ENCODE results near the gene SYNGR3. TPM values are rescaled to one million over a fixed set of nuclear protein-coding genes. Genes with fewer than 3 reads are reported as not detected.
"Not testable (repeated sequence)": the region's sequence is repeated elsewhere in the genome, so short reads cannot be mapped to it uniquely, and the experiment has no call there.

The SYNGR3 gene
- total RNA-seq, 1 experiment from 2014 or later: 2.5 TPM

- DNase-seq (ENCODE audit: low read depth): no peak
These were observed 31.0 kb upstream of the SYNGR3 start for GRCh38 chr16:1958715-1959268.

DNA sequence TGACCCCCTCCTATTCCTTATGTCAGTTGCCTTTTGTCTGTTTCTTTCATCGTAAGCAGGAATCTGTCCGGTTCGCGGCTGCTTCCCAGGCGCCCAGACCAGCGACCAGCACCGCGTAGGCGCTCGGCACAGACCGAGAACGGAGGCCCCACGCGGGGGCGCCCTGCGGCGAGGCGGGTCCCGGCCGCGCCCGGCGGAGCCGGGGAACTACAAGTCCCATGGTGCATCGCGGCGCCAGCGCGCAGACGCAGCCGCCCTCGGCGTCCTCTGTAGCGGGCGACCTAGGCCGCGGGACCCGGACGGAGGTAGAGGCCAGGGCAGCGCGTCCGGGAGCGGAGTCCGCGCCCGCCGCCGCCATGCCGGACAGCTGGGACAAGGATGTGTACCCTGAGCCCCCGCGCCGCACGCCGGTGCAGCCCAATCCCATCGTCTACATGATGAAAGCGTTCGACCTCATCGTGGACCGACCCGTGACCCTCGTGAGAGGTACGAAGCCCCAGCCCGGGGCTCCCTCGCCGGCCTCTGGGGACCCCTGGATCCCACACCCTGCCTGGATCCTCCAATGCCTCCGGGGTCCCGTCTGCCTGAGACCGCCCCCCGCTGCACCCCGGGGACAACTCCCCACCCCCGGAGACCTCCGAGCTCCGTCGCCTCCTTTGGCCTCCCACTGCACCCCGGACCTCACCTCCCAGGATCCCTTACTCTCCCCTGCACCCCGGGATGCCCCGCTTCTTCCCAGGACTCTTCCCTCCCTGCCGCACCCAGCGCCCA, 30.3 kb upstream of the SYNGR3 start, which contains the start of gene NDUFB10:
TSS of gene NDUFB10 (plus strand) at position 270 of the 771 bp plus-strand sequence. CDS start at position 357, 87 bp downstream.
- peak; percentile 87 for DNase-seq (ENCODE audit: low read depth)

GRCh38 chr16:1960665-1961630, 28.8 kb upstream of the SYNGR3 start:
- peak; percentile 81 for DNase-seq (ENCODE audit: low read depth)

DNA sequence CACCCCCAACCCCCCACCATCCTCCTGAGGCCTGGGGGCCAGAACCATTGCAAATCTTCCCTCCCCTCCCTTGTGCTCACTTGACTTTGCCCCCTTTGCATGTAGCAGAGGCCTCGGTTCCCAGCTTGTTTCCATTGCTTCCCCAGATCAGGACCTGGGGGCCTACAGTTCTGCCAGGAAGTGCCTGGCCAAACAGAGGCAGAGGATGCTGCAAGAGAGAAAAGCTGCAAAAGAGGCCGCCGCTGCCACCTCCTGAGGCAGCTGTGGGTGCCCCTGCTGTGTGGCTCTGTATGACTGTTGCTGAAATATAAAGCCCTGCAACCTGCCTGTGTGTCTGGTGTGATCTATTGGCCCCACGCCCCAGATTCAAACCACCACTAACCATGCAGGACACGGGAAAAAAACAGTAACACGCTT, 28.1 kb upstream of the SYNGR3 start:
- peak; percentile 71 for DNase-seq (ENCODE audit: low read depth)

- DNase-seq (ENCODE audit: low read depth): not testable (repeated sequence)
These were observed 27.3 kb upstream of the SYNGR3 start for GRCh38 chr16:1962161-1963153.

DNA sequence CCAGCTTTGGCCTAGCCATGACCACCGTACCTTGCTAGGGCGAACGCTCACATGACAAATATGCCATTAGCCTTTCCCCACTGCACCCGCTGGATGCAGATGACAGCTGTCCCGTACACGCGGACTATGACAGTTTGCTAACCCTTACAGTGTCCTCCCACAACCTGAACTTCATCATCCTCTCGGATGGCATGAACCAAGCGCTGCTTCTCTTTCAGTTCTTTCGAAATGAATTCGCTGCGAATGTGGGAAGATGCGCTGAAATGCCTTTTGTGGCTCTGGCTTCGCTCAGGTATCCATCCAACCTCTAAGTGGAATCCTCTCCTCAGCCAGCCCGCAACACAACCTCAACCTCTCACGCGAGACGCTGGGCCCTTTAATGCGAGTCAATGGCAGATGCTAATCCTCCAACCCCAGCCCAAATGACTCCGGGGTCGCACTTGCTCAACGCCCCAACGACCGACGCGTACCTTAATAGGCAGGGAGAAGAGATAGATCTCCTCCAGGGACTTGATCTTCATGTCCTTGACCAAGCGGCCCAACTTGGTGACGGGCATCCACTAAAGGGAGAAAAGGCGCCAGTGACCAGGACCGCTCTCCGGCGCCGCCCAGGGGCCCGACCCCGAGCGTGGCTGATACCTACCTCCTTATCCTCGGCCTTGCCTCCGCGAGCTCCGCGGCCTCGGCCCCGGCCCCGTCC, 25.8 kb upstream of the SYNGR3 start:
- peak; percentile 44 for DNase-seq (ENCODE audit: low read depth)

GRCh38 chr16:1964506-1965395, 25.0 kb upstream of the SYNGR3 start, which contains the start of gene RPS2:
Gene RPS2, minus strand, starts transcription at chr16:1964826. Its CDS starts 201 bp downstream, at chr16:1964625.
- peak; percentile 96 for DNase-seq (ENCODE audit: low read depth)

DNA sequence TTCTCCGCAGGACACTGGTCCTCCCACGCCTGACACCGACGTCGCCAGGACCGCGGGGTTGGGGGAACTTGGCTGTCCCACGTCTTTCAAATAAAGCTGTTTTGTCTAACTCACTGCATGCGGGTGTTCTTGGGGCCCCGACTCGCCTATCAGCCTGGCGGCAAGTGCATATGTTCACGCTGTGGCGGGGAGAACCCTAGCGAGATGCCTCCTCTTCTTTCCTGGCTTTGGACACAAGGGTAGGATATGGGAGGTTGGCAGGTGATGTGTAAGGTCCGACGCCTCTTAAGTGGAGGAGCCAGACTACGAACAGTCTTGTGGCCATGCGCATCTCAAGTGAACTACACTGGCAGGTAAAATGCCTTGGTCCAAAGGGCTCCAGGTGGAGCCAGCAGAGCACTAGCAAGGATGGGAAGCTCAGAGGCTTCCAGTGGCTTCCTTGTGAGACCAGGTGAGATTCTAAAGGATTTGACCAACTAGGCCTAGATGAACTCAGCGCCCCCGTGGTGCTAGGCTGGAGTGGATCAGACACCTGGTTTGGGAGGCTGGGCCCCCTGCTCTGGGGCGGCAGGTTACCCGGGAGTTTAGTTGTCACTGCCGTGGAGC, 24.3 kb upstream of the SYNGR3 start:
- DNase-seq (ENCODE audit: low read depth): no peak

DNA sequence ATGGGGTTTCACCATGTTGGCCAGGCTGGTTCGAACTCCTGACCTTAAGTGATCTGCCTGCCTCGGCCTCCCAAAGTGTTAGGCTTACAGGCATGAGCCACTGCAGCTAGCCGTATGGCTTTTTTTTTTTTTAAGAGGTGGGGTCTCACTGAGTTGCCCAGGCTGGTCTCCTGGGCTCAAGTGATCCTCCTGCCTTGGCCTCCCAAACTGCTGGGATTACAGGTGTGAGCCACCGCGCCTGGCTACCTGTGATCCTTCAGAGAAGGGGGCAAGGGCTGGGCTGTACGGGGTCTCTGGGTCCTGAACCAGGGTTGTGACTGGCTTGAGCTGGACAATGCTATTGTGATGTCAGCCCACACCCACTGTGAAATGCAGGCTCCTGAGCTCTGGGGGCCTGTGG, 23.3 kb upstream of the SYNGR3 start, which contains the start of gene RNF151:
TSS of gene RNF151 (plus strand) at position 397 of the 400 bp plus-strand sequence. CDS start 26 bp downstream, outside the sequence.
- DNase-seq (ENCODE audit: low read depth): no peak

DNA sequence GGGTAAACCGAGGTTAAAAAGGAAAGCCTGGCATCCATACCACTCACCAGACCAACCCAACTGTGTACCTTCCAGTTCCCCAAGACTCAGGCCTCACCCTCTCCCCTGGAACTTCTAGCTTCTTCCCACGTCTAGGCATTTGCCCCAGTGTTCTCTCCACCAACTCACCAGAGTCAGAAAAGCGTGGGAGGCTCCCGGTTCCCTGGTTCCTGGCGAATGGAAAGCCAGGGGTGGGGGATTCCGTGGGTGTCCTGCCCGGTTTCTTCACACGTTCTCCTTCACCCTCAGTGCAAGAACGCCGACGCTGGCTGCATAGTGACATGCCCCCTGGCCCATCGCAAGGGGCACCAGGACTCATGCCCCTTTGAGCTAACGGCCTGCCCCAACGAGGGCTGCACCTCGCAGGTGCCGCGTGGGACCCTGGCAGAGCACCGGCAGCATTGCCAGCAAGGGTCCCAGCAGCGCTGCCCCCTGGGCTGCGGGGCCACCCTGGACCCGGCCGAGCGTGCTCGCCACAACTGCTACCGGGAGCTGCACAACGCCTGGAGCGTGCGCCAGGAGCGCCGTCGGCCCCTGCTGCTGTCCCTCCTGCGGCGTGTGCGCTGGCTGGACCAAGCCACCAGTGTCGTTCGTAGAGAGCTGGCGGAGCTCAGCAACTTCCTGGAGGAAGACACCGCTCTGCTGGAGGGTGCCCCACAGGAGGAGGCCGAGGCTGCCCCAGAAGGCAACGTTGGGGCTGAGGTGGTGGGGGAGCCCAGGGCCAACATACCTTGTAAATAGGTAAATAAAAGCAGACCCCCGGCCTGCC, 21.4 kb upstream of the SYNGR3 start:
- no peak for DNase-seq (ENCODE audit: low read depth)

GRCh38 chr16:1971796-1972489, 17.8 kb upstream of the SYNGR3 start, which contains the start of gene TBL3:
Gene TBL3, plus strand, starts transcription at chr16:1972053. Its CDS starts 112 bp downstream, at chr16:1972165.
- peak; percentile 94 for DNase-seq (ENCODE audit: low read depth)

GRCh38 chr16:1972490-1972877, 17.3 kb upstream of the SYNGR3 start:
- no peak for DNase-seq (ENCODE audit: low read depth)

GRCh38 chr16:1973461-1974156, 16.2 kb upstream of the SYNGR3 start:
- no peak for DNase-seq (ENCODE audit: low read depth)

GRCh38 chr16:1974157-1975070, 15.4 kb upstream of the SYNGR3 start:
- no peak for DNase-seq (ENCODE audit: low read depth)

Data from HT1080 (cell line).